CD4-positive, alpha-beta T cell (primary cell): ENCODE results near the gene BCL2L2. TPM values are rescaled to one million over a fixed set of nuclear protein-coding genes. Genes with fewer than 3 reads are reported as not detected.
"Not testable (repeated sequence)": the region's sequence is repeated elsewhere in the genome, so short reads cannot be mapped to it uniquely, and the experiment has no call there.

Experiments used
- ATAC-seq: fragments of 200-7000 bp; cut with Tn5 transposase; one replicate; pipeline ENCODE4 v1.10.0; 2022; ENCODE audit warnings: mild to moderate bottlenecking; ENCODE audit not compliant: poor library complexity
- CTCF ChIA-PET: fragments of 350-600 bp; sonication (Branson Sonifier 250); formaldehyde crosslinking; loops from one replicate; lab custom pipeline; 2021; ENCODE audit warnings: antibody characterized with exemption, inconsistent platforms; lab: Charles Lee
- POLR2A ChIA-PET: fragments of 350-600 bp; sonication (Branson Sonifier 250); formaldehyde crosslinking; loops from one replicate; lab custom pipeline; 2021; ENCODE audit warnings: antibody characterized with exemption, inconsistent platforms; lab: Charles Lee
- DNase-seq, 14 experiments: peaks; one replicate each; pipeline ENCODE4 v3.0.0-alpha.2; 2013 to 2020; ENCODE audit warnings: mixed read lengths in 2 of 14
- H3K27ac ChIP-seq, 2 donors: one replicate each; pipeline versions ENCODE4 v1.5.1 to v1.7.0; 2013; ENCODE audit warnings: low read length in 2 of 2, low read depth in 1 of 2, mild to moderate bottlenecking in 1 of 2
- H3K27me3 ChIP-seq, 2 experiments: 1 replicate in 1 of 2; 2 replicates in 1 of 2; pipeline versions ENCODE4 v1.6.1 to v1.7.0; 2013; ENCODE audit warnings: low read length in 2 of 2, control low read depth in 1 of 2, mild to moderate bottlenecking in 1 of 2, moderate library complexity in 1 of 2; ENCODE audit not compliant: insufficient read depth in 2 of 2, control insufficient read depth in 1 of 2
- H3K36me3 ChIP-seq: one replicate; pipeline ENCODE4 v1.6.1; 2013; ENCODE audit warnings: low read length, control low read depth; ENCODE audit not compliant: insufficient read depth
- H3K4me1 ChIP-seq: one replicate; pipeline ENCODE4 v1.6.1; 2013; ENCODE audit warnings: low read length, control low read depth; ENCODE audit not compliant: insufficient read depth
- H3K4me3 ChIP-seq: one replicate; pipeline ENCODE4 v1.5.1; 2013; ENCODE audit warnings: mild to moderate bottlenecking, low read length, moderate library complexity
- H3K9me3 ChIP-seq, 2 experiments: 1 replicate in 1 of 2; 2 replicates in 1 of 2; pipeline versions ENCODE4 v1.6.1 to v1.7.0; 2013; ENCODE audit warnings: low read length in 2 of 2, mild to moderate bottlenecking in 2 of 2, control low read depth in 1 of 2, moderate library complexity in 1 of 2; ENCODE audit not compliant: control insufficient read depth in 1 of 2, insufficient read depth in 1 of 2
- H3K27ac Mint-ChIP-seq: one replicate; pipeline ENCODE4 v1.8.0; 2020; ENCODE audit warnings: mixed read lengths
- H3K27me3 Mint-ChIP-seq: one replicate; pipeline ENCODE4 v1.8.0; 2021; ENCODE audit warnings: mixed read lengths
- H3K36me3 Mint-ChIP-seq: one replicate; pipeline ENCODE4 v1.8.0; 2021; ENCODE audit warnings: low read depth, mixed read lengths
- H3K4me1 Mint-ChIP-seq: one replicate; pipeline ENCODE4 v1.8.0; 2021; ENCODE audit warnings: low read depth, mixed read lengths
- H3K4me3 Mint-ChIP-seq: one replicate; pipeline ENCODE4 v1.8.0; 2020; ENCODE audit warnings: mild to moderate bottlenecking, mixed read lengths
- H3K9me3 Mint-ChIP-seq: one replicate; pipeline ENCODE4 v1.8.0; 2020; ENCODE audit warnings: mixed read lengths
- intact Hi-C, 2 experiments: fragments of 100-400 bp; cut with DNase I in 1 of 2; cut with micrococcal nuclease in 1 of 2; formaldehyde crosslinking; loops; one replicate each; pipeline versions ENCODE4 v1.15.1 to v1.9.0; 2023 to 2025; cut with DNase I, micrococcal nuclease
- total RNA-seq, 174 experiments: library from RNA in 2 of 174; stranded (reverse) in 2 of 174; gene quantifications; one replicate each; pipeline ENCODE4 v1.2.3 and lab custom pipeline; 2021 to 2026
- TF ChIP-seq, protein P1 (sequence below): fragments of 200-600 bp; IDR thresholded peaks from one replicate; pipeline ENCODE4 v1.8.0; 2022; ENCODE audit warnings: antibody characterized with exemption, mild to moderate bottlenecking

Gene BCL2L2
- total RNA-seq, 2 experiments from 2014 or later, result 2.3 to 3.7 TPM

GRCh38 chr14:23269193-23269592 lies 37.4 kb upstream of the BCL2L2 start:
- no peaks in the 10 kb centered on the region for H3K4me1 ChIP-seq
- TF ChIP-seq, protein P1, sequence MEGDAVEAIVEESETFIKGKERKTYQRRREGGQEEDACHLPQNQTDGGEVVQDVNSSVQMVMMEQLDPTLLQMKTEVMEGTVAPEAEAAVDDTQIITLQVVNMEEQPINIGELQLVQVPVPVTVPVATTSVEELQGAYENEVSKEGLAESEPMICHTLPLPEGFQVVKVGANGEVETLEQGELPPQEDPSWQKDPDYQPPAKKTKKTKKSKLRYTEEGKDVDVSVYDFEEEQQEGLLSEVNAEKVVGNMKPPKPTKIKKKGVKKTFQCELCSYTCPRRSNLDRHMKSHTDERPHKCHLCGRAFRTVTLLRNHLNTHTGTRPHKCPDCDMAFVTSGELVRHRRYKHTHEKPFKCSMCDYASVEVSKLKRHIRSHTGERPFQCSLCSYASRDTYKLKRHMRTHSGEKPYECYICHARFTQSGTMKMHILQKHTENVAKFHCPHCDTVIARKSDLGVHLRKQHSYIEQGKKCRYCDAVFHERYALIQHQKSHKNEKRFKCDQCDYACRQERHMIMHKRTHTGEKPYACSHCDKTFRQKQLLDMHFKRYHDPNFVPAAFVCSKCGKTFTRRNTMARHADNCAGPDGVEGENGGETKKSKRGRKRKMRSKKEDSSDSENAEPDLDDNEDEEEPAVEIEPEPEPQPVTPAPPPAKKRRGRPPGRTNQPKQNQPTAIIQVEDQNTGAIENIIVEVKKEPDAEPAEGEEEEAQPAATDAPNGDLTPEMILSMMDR, result no peak
- intact Hi-C loops, result loop anchor here (5.0 to 10.0 kb wide), 3 partner anchors 56 to 293 kb away; partner anchors contain the start of genes PABPN1 (in 1 of the 2) and THTPA (in 1 of the 2)
- no peak overlapping the region for H3K4me3 ChIP-seq
- CTCF ChIA-PET, result interaction anchor here (0.7 to 1.4 kb wide), 2 partner anchors 11 to 70 kb away, joined by 3 read pairs; no protein-coding TSS in a partner anchor
- no peaks in the 10 kb centered on the region for H3K9me3 Mint-ChIP-seq
- H3K4me1 Mint-ChIP-seq, result no peaks in the 10 kb centered on the region
- no peak overlapping the region for H3K27ac Mint-ChIP-seq
- POLR2A ChIA-PET, result interaction anchor here (1.8 kb wide), 1 partner anchor 18 kb away, joined by 3 read pairs; no protein-coding TSS in a partner anchor
- peaks cover 17% of the 10 kb centered on the region for H3K27me3 Mint-ChIP-seq
- H3K4me3 Mint-ChIP-seq, result no peak overlapping the region
- H3K27me3 ChIP-seq, result peaks cover 0 to 4% of the 10 kb centered on the region in 2 experiments
- H3K9me3 ChIP-seq, result no peaks in the 10 kb centered on the region
- no peak overlapping the region for H3K27ac ChIP-seq
- no peaks in the 10 kb centered on the region for H3K36me3 Mint-ChIP-seq
- DNase-seq (no peak), ATAC-seq (no peak)
- H3K36me3 ChIP-seq, result no peaks in the 10 kb centered on the region

- H3K4me1 Mint-ChIP-seq, result no peaks in the 10 kb centered on the region
- CTCF ChIA-PET, result interaction anchor here (0.6 kb wide), 1 partner anchor 184 kb away, joined by 3 read pairs; no protein-coding TSS in a partner anchor
- no peaks in the 10 kb centered on the region for H3K27me3 ChIP-seq
- POLR2A ChIA-PET, result no interaction called here
- ATAC-seq, result no peak
- TF ChIP-seq, protein P1, result no peak
- peaks cover 11% of the 10 kb centered on the region for H3K36me3 ChIP-seq
- no peak overlapping the region for H3K4me3 Mint-ChIP-seq
- no peaks in the 10 kb centered on the region for H3K27me3 Mint-ChIP-seq
- H3K9me3 ChIP-seq, result no peaks in the 10 kb centered on the region
- no peak for DNase-seq
- no peak overlapping the region for H3K27ac Mint-ChIP-seq
- H3K9me3 Mint-ChIP-seq, result no peaks in the 10 kb centered on the region
- H3K36me3 Mint-ChIP-seq, result no peaks in the 10 kb centered on the region
- H3K4me1 ChIP-seq, result no peaks in the 10 kb centered on the region
- no peak overlapping the region for H3K27ac ChIP-seq
- no peak overlapping the region for H3K4me3 ChIP-seq
- intact Hi-C loops, result no loop called here
Measured at GRCh38 chr14:23275412-23275811, 31.2 kb upstream of the BCL2L2 start.

DNA sequence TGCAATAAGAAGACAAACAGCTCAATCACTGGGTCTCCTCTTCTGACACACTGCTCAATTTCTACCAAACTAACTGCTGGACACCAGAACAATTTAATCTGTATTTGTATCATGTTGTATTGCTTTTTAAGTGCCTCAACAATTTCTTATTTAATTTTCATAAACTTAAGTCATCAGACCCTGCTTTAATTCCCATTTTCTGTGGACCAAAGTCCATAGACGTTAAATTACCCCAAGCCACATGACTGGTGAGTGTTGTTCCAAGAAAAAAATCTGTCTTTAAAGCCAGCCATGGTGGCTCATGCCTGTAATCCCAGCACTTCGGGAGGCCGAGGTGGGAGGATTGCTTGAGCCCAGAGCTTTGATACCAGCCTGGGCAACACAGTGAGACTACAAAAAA lies 29.4 kb upstream of the BCL2L2 start:
- Mint-ChIP-seq H3K4me1 (no peaks in the 10 kb centered on the region), H3K36me3 (no peaks in the 10 kb centered on the region), H3K4me3 (no peak overlapping the region), H3K9me3 (no peaks in the 10 kb centered on the region), H3K27ac (no peak overlapping the region), H3K27me3 (no peaks in the 10 kb centered on the region)
- POLR2A ChIA-PET, result no interaction called here
- TF ChIP-seq, protein P1, result no peak
- no peak for ATAC-seq
- DNase-seq, result no peak
- CTCF ChIA-PET, result interaction anchor here (1.8 kb wide), 1 partner anchor 24 kb away, joined by 5 read pairs; no protein-coding TSS in a partner anchor
- H3K9me3 ChIP-seq, result no peaks in the 10 kb centered on the region
- no peak overlapping the region for H3K4me3 ChIP-seq
- no peak overlapping the region for H3K27ac ChIP-seq
- no peaks in the 10 kb centered on the region for H3K27me3 ChIP-seq
- H3K36me3 ChIP-seq, result peaks cover 11% of the 10 kb centered on the region
- no peaks in the 10 kb centered on the region for H3K4me1 ChIP-seq
- intact Hi-C loops, result no loop called here

DNA sequence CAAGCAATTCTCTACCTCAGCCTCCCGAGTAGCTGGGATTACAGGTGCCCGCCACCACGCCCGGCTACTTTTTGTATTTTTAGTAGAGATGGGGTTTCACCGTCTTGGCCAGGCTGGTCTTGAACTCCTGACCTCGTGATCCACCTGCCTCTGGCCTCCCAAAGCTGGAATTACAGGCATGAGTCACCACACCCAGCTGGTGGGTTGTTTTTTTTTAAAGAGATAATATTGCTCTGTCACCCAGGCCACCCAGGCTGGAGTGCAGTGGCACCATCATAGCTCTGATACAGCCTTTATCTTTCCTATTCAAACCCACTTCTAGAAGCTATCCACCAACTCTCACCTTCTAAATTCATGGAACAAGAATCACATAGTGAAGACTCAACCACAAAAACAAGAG lies 28.7 kb upstream of the BCL2L2 start:
- H3K4me1 ChIP-seq, H3K27ac Mint-ChIP-seq, H3K9me3 ChIP-seq, DNase-seq, ATAC-seq, H3K9me3 Mint-ChIP-seq, H3K27me3 ChIP-seq, H3K36me3 Mint-ChIP-seq, H3K27me3 Mint-ChIP-seq, H3K4me3 ChIP-seq, H3K27ac ChIP-seq, H3K4me3 Mint-ChIP-seq, POLR2A ChIA-PET, intact Hi-C loops, H3K4me1 Mint-ChIP-seq: not testable (repeated sequence)
- CTCF ChIA-PET, result interaction anchor here (1.8 kb wide), 1 partner anchor 23 kb away, joined by 5 read pairs; no protein-coding TSS in a partner anchor
- H3K36me3 ChIP-seq, result peaks cover 11% of the 10 kb centered on the region
